Retinal pigment epithelial cell (primary cell): ENCODE data around the gene SFTA2.
"Not testable (repeated sequence)": the region's sequence is repeated elsewhere in the genome, so short reads cannot be mapped to it uniquely, and the experiment has no call there.

ENCODE experiments used
- DNase-seq: peaks from one replicate; pipeline ENCODE4 v3.0.0-alpha.2; 2010; ENCODE audit warnings: low read depth
- H3K4me3 ChIP-seq: 2 replicates; pipeline ENCODE4 v1.5.1; 2011; ENCODE audit warnings: mild to moderate bottlenecking, low read length, control low read depth, moderate library complexity
- CTCF ChIP-seq: conservative IDR thresholded peaks from 2 replicates; pipeline ENCODE4 v1.5.1; 2011; ENCODE audit warnings: low read depth, low read length, control low read depth, inconsistent platforms

SFTA2 gene

DNA sequence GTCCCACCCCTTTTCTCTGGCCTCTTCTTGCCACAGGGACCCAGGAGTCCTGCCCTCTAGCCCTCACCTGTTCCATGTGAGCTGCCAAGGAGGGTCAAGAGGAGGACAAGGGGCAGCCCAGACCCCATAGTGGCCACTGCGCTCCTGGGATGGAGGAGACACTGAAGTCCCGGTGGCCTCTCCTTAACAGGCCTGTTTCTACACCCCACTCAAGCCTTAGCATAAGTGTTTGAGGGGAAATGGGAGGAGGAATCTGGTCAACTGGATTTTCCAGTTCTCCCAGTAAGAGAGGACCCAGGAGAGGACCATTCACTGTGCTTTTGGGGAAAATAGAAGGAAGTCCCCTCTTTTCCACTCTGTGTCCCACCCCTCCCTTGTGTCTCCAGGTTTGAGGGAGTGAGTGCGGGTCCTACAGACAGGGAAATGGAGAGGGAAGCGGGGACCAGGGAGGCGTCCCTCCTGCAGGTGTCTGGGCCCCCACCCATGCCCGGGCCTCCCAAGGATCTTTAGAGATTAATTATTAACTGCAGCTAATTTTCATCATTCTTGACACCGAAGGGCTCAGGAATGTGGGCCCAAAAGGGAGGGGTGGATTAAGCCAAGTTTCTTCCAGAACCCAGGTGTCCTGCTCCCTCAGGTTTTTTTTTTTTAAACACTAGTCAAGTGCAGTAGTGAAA is at the start of gene SFTA2:
TSS of gene SFTA2 (minus strand) at position 202 of the 677 bp plus-strand sequence. CDS start at position 128, 74 bp downstream.
- no peak within 1 kb of the TSS for H3K4me3 ChIP-seq
- no peak for DNase-seq
- no peak for TF ChIP-seq CTCF

DNA sequence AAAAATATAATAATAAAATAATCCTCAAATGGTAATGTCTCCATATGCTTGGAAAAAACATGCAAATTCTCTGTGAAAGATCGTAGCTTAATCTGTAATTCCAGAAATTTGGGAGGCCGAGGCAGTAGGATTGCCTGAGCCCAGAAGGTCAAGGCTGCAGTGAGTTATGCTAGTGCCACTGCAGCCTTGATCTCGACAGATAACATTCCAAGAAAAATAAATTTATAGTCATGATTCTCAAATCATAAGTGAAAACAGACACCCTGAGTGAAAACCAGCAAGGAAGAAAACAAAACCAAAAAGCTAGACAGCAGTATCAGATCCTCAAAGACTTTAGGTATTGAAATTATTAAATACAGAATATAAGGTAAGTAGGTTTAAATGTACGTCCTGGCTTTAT is 47.7 kb upstream of the SFTA2 start:
- DNase-seq = no peak
- no peak for TF ChIP-seq CTCF
- no peak overlapping the region for H3K4me3 ChIP-seq

DNA sequence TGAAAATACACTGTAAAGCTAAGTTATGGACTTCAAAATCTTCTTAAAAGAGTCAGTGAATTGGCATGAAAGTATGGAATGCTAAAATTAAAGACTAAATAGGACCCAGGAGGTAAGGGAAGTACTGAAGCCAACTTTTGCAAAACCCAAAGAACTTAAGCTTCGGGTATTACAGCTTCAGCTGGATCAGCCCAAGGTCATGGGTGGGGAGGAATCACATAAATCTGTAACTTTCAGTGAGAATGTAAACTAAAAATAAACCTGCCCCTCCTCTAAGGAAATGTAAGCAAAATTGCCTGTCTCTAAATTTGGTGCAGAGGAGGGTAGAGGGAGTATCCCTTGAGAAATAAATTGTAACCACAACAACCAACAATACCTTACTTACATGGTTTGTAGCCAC is 47.2 kb upstream of the SFTA2 start:
- no peak overlapping the region for H3K4me3 ChIP-seq
- DNase-seq = no peak
- TF ChIP-seq CTCF = no peak

- no peak for TF ChIP-seq CTCF
- no peak for DNase-seq
- no peak overlapping the region for H3K4me3 ChIP-seq
Measured at GRCh38 chr6:30974490-30975252, 42.7 kb upstream of the SFTA2 start.

- no peak for TF ChIP-seq CTCF
- no peak overlapping the region for H3K4me3 ChIP-seq
- DNase-seq = no peak
Measured at GRCh38 chr6:30972816-30973215, 40.8 kb upstream of the SFTA2 start.

GRCh38 chr6:30970946-30971345 is 39.0 kb upstream of the SFTA2 start:
- TF ChIP-seq CTCF = no peak
- DNase-seq = no peak
- no peak overlapping the region for H3K4me3 ChIP-seq

- not testable (repeated sequence) for H3K4me3 ChIP-seq, DNase-seq
Measured at GRCh38 chr6:30969171-30969570, 37.2 kb upstream of the SFTA2 start.
